Measurements from ENCODE around the gene EXOC4. TPM values are rescaled to one million over a fixed set of nuclear protein-coding genes. Genes with fewer than 3 reads are reported as not detected.

Gene EXOC4
- total and polyA plus RNA-seq, 2 of the 8 experiments (the other 6 are each of a cell fraction or from before 2014, with no cell fraction given): 27.0 to 67.3 TPM

GRCh38 chr7:134070673-134071072 lies 817.8 kb downstream of the EXOC4 start:
- no peak overlapping the region for H2AK5ac ChIP-seq (ENCODE audit: low read depth, low read length)
- H2BK15ac ChIP-seq (ENCODE audit: low read length): no peak overlapping the region
- no peak overlapping the region for H2BK120ac ChIP-seq (replicated peaks; ENCODE audit: low read depth, low read length)
- no peak overlapping the region for H4K8ac ChIP-seq (ENCODE audit: extremely low read depth, insufficient read depth, low read length)
- no peak overlapping the region for H3K14ac ChIP-seq (ENCODE audit: insufficient read length)
- H4K91ac ChIP-seq (replicated peaks; ENCODE audit: insufficient read length, low read length): no peak overlapping the region
- ChIA-PET POLR2A (ENCODE audit: partially characterized antibody) (interaction anchor here (0.6 to 1.1 kb wide), 2 partner anchors 48 to 163 kb away, joined by 3 to 4 read pairs; no protein-coding TSS in a partner anchor), CTCF (ENCODE audit: partially characterized antibody) (interaction anchor here (0.6 to 3.0 kb wide), 5 partner anchors 60 to 1024 kb away, joined by 3 to 11 read pairs (median 3); no protein-coding TSS in a partner anchor)
- no peak overlapping the region for H3K18ac ChIP-seq (ENCODE audit: extremely low read depth, low read length)
- 83% methylated on average over 3 of the region's 3 CpGs; no CpG with 5 or more reads in 1 of the 2 experiments for WGBS, 2 experiments (ENCODE audit: extremely low coverage in 1 of 2, insufficient coverage in 1 of 2, insufficient read length in 1 of 2, insufficient replicate concordance in 2 of 2, low coverage in 1 of 2, low lambda C conversion rate in 2 of 2, missing lambda C conversion rate in 1 of 2)
- H4K20me1 ChIP-seq (replicated peaks in 1 of 2; ENCODE audit: control insufficient read depth in 1 of 2, insufficient read depth in 2 of 2, low read length in 2 of 2): no peaks in the 10 kb centered on the region
- H4K5ac ChIP-seq (ENCODE audit: insufficient read length, low read depth, low read length): no peak overlapping the region
- H2BK20ac ChIP-seq (ENCODE audit: low read length): no peak overlapping the region
- H3K4me3 ChIP-seq (ENCODE audit: extremely low read depth in 1 of 4, insufficient read depth in 2 of 4, low read depth in 3 of 4, low read length in 4 of 4): no peak overlapping the region
- no peak overlapping the region for H3K23ac ChIP-seq (ENCODE audit: insufficient read length)
- no peak overlapping the region for H2BK12ac ChIP-seq (ENCODE audit: low read depth, low read length)
- no peak overlapping the region for H3K4me2 ChIP-seq (ENCODE audit: insufficient read depth in 1 of 2, low read depth in 2 of 2, low read length in 2 of 2)
- FAIRE-seq: no peak
- H3K9me3 ChIP-seq (ENCODE audit: insufficient read depth in 2 of 2, low read depth in 1 of 2, low read length in 1 of 2): peaks cover 0 to 2% of the 10 kb centered on the region in 2 experiments; a peak in 1 of 4 replicates
- no peak overlapping the region for H3K56ac ChIP-seq (replicated peaks; ENCODE audit: insufficient read length, low read depth, low read length)
- no peaks in the 10 kb centered on the region for H3K27me3 ChIP-seq (replicated peaks in 1 of 4; ENCODE audit: control insufficient read depth in 3 of 4, extremely low read depth in 1 of 4, insufficient read depth in 3 of 4, low read length in 3 of 4)
- no peak overlapping the region for H2AFZ ChIP-seq (ENCODE audit: low read length)
- no peak for DNase-seq (ENCODE audit: low read depth in 1 of 2, low spot score in 2 of 2)
- H2BK5ac ChIP-seq (ENCODE audit: low read depth, low read length): no peak overlapping the region
- no peak overlapping the region for H3K9ac ChIP-seq (replicated peaks in 1 of 4; ENCODE audit: extremely low read depth in 1 of 4, low read depth in 3 of 4, low read length in 3 of 4)
- TF ChIP-seq SP4 (IDR thresholded peaks at IDR 0.05; ENCODE audit: low read length) (no peak), EGR1 (IDR thresholded peaks at IDR 0.05; ENCODE audit: borderline replicate concordance, low read depth, low read length) (no peak), POLR2AphosphoS5 (IDR thresholded peaks at IDR 0.05; ENCODE audit: low read depth, low read length) (no peak), CREB1 (IDR thresholded peaks at IDR 0.05) (no peak), MAFK (IDR thresholded peaks at IDR 0.05; ENCODE audit: low read depth, low read length) (no peak), JUN (IDR thresholded peaks at IDR 0.05; ENCODE audit: low read depth, low read length) (no peak)
- H3K23me2 ChIP-seq (ENCODE audit: low read depth, low read length): no peaks in the 10 kb centered on the region
- no peak overlapping the region for H3K4ac ChIP-seq (replicated peaks; ENCODE audit: insufficient read length, low read depth, low read length)
- no peaks in the 10 kb centered on the region for H3K79me1 ChIP-seq (ENCODE audit: low read depth, low read length)
- H3K36me3 ChIP-seq (ENCODE audit: control insufficient read depth in 2 of 4, insufficient read depth in 4 of 4, low read length in 3 of 4): peaks cover 0 to 4% (median 0%) of the 10 kb centered on the region in 4 experiments; a peak in 1 of 8 replicates
- H3K79me2 ChIP-seq (ENCODE audit: control insufficient read depth in 1 of 2, insufficient read depth in 2 of 2, low read length in 2 of 2): no peaks in the 10 kb centered on the region
- no peak overlapping the region for H3K27ac ChIP-seq (ENCODE audit: low read depth, low read length)
- no peaks in the 10 kb centered on the region; a peak in 1 of 7 replicates for H3K4me1 ChIP-seq (replicated peaks in 1 of 4; ENCODE audit: control insufficient read depth in 3 of 4, insufficient read depth in 4 of 4, low read length in 3 of 4)
